ENCODE results near the gene PCOLCE2.

PCOLCE2 gene

GRCh38 chr3:142815803-142816202, 73.1 kb downstream of the PCOLCE2 start:
- ChIA-PET POLR2A (no interaction called here), CTCF (no interaction called here)
- no peak for DNase-seq (ENCODE audit: extremely low spot score)
- TF ChIP-seq FOXA1 (IDR thresholded peaks at IDR 0.05): no peak
- no peak for TF ChIP-seq ARNT (IDR thresholded peaks at IDR 0.05)
- TF ChIP-seq FOXM1 (IDR thresholded peaks at IDR 0.05; ENCODE audit: borderline replicate concordance): no peak
- no peak for TF ChIP-seq SP1 (IDR thresholded peaks at IDR 0.05)
- no peak for TF ChIP-seq L3MBTL2 (conservative IDR thresholded peaks at IDR 0.05)
- TF ChIP-seq FOXK2 (IDR thresholded peaks at IDR 0.05): no peak
- TF ChIP-seq ZNF384 (IDR thresholded peaks at IDR 0.05): no peak
- no peak for TF ChIP-seq LEF1 (IDR thresholded peaks at IDR 0.05; ENCODE audit: borderline replicate concordance)
- TF ChIP-seq, protein P1, sequence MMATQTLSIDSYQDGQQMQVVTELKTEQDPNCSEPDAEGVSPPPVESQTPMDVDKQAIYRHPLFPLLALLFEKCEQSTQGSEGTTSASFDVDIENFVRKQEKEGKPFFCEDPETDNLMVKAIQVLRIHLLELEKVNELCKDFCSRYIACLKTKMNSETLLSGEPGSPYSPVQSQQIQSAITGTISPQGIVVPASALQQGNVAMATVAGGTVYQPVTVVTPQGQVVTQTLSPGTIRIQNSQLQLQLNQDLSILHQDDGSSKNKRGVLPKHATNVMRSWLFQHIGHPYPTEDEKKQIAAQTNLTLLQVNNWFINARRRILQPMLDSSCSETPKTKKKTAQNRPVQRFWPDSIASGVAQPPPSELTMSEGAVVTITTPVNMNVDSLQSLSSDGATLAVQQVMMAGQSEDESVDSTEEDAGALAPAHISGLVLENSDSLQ (IDR thresholded peaks at IDR 0.05): no peak
- TF ChIP-seq BHLHE40 (IDR thresholded peaks at IDR 0.05; ENCODE audit: borderline replicate concordance): no peak
- TF ChIP-seq CTBP1 (IDR thresholded peaks at IDR 0.05; ENCODE audit: borderline replicate concordance): no peak
- no peak for TF ChIP-seq ELF4 (IDR thresholded peaks at IDR 0.05)
- no peak for TF ChIP-seq NFRKB (IDR thresholded peaks at IDR 0.05)
- no peak for TF ChIP-seq TARDBP (IDR thresholded peaks at IDR 0.05)
- no peak for TF ChIP-seq SUZ12 (IDR thresholded peaks at IDR 0.05)

GRCh38 chr3:142809259-142809658, 79.6 kb downstream of the PCOLCE2 start:
- DNase-seq (ENCODE audit: extremely low spot score): no peak
- no peak for TF ChIP-seq SUZ12 (IDR thresholded peaks at IDR 0.05)
- TF ChIP-seq TARDBP (IDR thresholded peaks at IDR 0.05): no peak
- TF ChIP-seq BHLHE40 (IDR thresholded peaks at IDR 0.05; ENCODE audit: borderline replicate concordance): no peak
- TF ChIP-seq FOXM1 (IDR thresholded peaks at IDR 0.05; ENCODE audit: borderline replicate concordance): no peak
- no peak for TF ChIP-seq NFRKB (IDR thresholded peaks at IDR 0.05)
- no peak for TF ChIP-seq FOXA1 (IDR thresholded peaks at IDR 0.05)
- TF ChIP-seq, protein P1 (IDR thresholded peaks at IDR 0.05): no peak
- TF ChIP-seq ZNF384 (IDR thresholded peaks at IDR 0.05): no peak
- no peak for TF ChIP-seq ELF4 (IDR thresholded peaks at IDR 0.05)
- no peak for TF ChIP-seq HDGF (IDR thresholded peaks at IDR 0.05; ENCODE audit: borderline replicate concordance)
- no peak for TF ChIP-seq L3MBTL2 (conservative IDR thresholded peaks at IDR 0.05)
- no peak for TF ChIP-seq CTBP1 (IDR thresholded peaks at IDR 0.05; ENCODE audit: borderline replicate concordance)
- no peak for TF ChIP-seq ARNT (IDR thresholded peaks at IDR 0.05)
- TF ChIP-seq LEF1 (IDR thresholded peaks at IDR 0.05; ENCODE audit: borderline replicate concordance): no peak
- no peak for TF ChIP-seq FOXK2 (IDR thresholded peaks at IDR 0.05)
- TF ChIP-seq SP1 (IDR thresholded peaks at IDR 0.05): no peak
- ChIA-PET CTCF (no interaction called here), POLR2A (interaction anchor here (1.2 kb wide), 1 partner anchor 8 kb away, joined by 3 read pairs; no protein-coding TSS in a partner anchor)

GRCh38 chr3:142808103-142808917, 80.6 kb downstream of the PCOLCE2 start:
- CTCF ChIA-PET: no interaction called here
- DNase-seq (ENCODE audit: extremely low spot score): no peak
- TF ChIP-seq LEF1 (IDR thresholded peaks at IDR 0.05; ENCODE audit: borderline replicate concordance): no peak
- no peak for TF ChIP-seq NFRKB (IDR thresholded peaks at IDR 0.05)
- no peak for TF ChIP-seq SP1 (IDR thresholded peaks at IDR 0.05)
- no peak for TF ChIP-seq ARNT (IDR thresholded peaks at IDR 0.05)
- no peak for TF ChIP-seq CTBP1 (IDR thresholded peaks at IDR 0.05; ENCODE audit: borderline replicate concordance)
- no peak for TF ChIP-seq TARDBP (IDR thresholded peaks at IDR 0.05)
- TF ChIP-seq ELF4 (IDR thresholded peaks at IDR 0.05): no peak
- TF ChIP-seq BHLHE40 (IDR thresholded peaks at IDR 0.05; ENCODE audit: borderline replicate concordance): no peak
- TF ChIP-seq FOXM1 (IDR thresholded peaks at IDR 0.05; ENCODE audit: borderline replicate concordance): no peak
- POLR2A ChIA-PET: interaction anchor here (1.2 kb wide), 1 partner anchor 9 kb away, joined by 3 read pairs; no protein-coding TSS in a partner anchor

GRCh38 chr3:142802891-142803290, 86.0 kb downstream of the PCOLCE2 start:
- CTCF ChIA-PET: no interaction called here
- TF ChIP-seq CTBP1 (IDR thresholded peaks at IDR 0.05; ENCODE audit: borderline replicate concordance) (no peak), SP1 (IDR thresholded peaks at IDR 0.05) (no peak), HDGF (IDR thresholded peaks at IDR 0.05; ENCODE audit: borderline replicate concordance) (no peak)
- DNase-seq (ENCODE audit: extremely low spot score): no peak
- POLR2A ChIA-PET: no interaction called here

DNA sequence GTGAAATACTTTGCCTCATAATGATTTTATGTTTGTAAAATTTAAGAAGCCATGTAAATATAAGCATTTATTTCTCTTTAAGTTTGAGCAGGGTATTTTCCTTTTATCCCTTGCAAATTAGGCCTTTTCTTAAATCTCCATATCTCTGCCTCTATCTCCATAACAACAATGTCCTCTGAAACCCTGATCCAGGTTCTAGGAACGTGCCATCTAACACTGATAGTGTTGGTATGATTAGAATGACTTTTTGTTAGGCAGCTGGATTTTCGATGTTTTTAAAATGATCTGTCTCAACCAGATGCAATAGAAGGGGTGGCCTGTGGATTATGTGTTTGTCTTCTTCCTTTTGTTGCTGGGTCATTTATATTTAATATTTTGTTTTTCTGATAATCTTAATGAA, 87.1 kb downstream of the PCOLCE2 start:
- POLR2A ChIA-PET: no interaction called here
- CTCF ChIA-PET: no interaction called here
- no peak for DNase-seq (ENCODE audit: extremely low spot score)
- TF ChIP-seq BHLHE40 (IDR thresholded peaks at IDR 0.05; ENCODE audit: borderline replicate concordance) (no peak), FOXK2 (IDR thresholded peaks at IDR 0.05) (no peak), NFRKB (IDR thresholded peaks at IDR 0.05) (no peak), L3MBTL2 (conservative IDR thresholded peaks at IDR 0.05) (no peak), ARNT (IDR thresholded peaks at IDR 0.05) (no peak), SUZ12 (IDR thresholded peaks at IDR 0.05) (no peak), TARDBP (IDR thresholded peaks at IDR 0.05) (no peak), SP1 (IDR thresholded peaks at IDR 0.05) (no peak), FOXM1 (IDR thresholded peaks at IDR 0.05; ENCODE audit: borderline replicate concordance) (no peak), LEF1 (IDR thresholded peaks at IDR 0.05; ENCODE audit: borderline replicate concordance) (no peak), CTBP1 (IDR thresholded peaks at IDR 0.05; ENCODE audit: borderline replicate concordance) (no peak), FOXA1 (IDR thresholded peaks at IDR 0.05) (no peak), HDGF (IDR thresholded peaks at IDR 0.05; ENCODE audit: borderline replicate concordance) (no peak), ELF4 (IDR thresholded peaks at IDR 0.05) (no peak), ZNF384 (IDR thresholded peaks at IDR 0.05) (no peak)
- TF ChIP-seq, protein P1 (IDR thresholded peaks at IDR 0.05): no peak

- ChIA-PET CTCF (no interaction called here), POLR2A (no interaction called here)
- TF ChIP-seq HDGF (IDR thresholded peaks at IDR 0.05; ENCODE audit: borderline replicate concordance): no peak
- TF ChIP-seq CTBP1 (IDR thresholded peaks at IDR 0.05; ENCODE audit: borderline replicate concordance): no peak
- TF ChIP-seq NFRKB (IDR thresholded peaks at IDR 0.05): no peak
- DNase-seq (ENCODE audit: extremely low spot score): no peak
Measured at GRCh38 chr3:142796823-142797222, 92.1 kb downstream of the PCOLCE2 start.

Measured in HEK293T (cell line).